GM23338 (cell line): ENCODE measurements around the gene SLC19A2.

Source experiments
- CTCF ChIP-seq, 2 experiments: fragments of 200-600 bp in 1 of 2; sonication (generic) in 1 of 2; conservative IDR thresholded peaks; 2 replicates each; pipeline versions ENCODE4 v1.5.1 to v1.6.1; 2016 to 2017; ENCODE audit warnings: antibody characterized with exemption in 2 of 2, low read depth in 2 of 2, mild to moderate bottlenecking in 2 of 2, moderate library complexity in 1 of 2
- EZH2 ChIP-seq: fragments of 200-600 bp; sonication (generic); IDR thresholded peaks from one replicate; pipeline ENCODE4 v1.8.0; 2017; ENCODE audit warnings: antibody characterized with exemption, mild to moderate bottlenecking, low read depth; ENCODE audit not compliant: unreplicated experiment
- EZH2phosphoT487 ChIP-seq: fragments of 200-600 bp; sonication (generic); IDR thresholded peaks from one replicate; pipeline ENCODE4 v1.8.1; 2018; ENCODE audit warnings: antibody characterized with exemption; ENCODE audit not compliant: unreplicated experiment
- JUNB ChIP-seq: IDR thresholded peaks from one replicate; pipeline ENCODE4 v1.6.1; 2016; ENCODE audit warnings: antibody characterized with exemption; ENCODE audit not compliant: unreplicated experiment
- NANOG ChIP-seq: IDR thresholded peaks from 2 replicates; pipeline ENCODE4 v1.6.1; 2016; ENCODE audit warnings: antibody characterized with exemption, borderline replicate concordance
- POLR2AphosphoS5 ChIP-seq: IDR thresholded peaks from 2 replicates; pipeline ENCODE4 v1.6.1; 2016; ENCODE audit warnings: antibody characterized with exemption, low read depth
- TF ChIP-seq, protein P1 (sequence below): IDR thresholded peaks from one replicate; pipeline ENCODE4 v1.6.1; 2018; ENCODE audit warnings: antibody characterized with exemption; ENCODE audit not compliant: unreplicated experiment

GRCh38 chr1:169534653-169535052, 48.9 kb upstream of the SLC19A2 start:
- TF ChIP-seq EZH2phosphoT487 (no peak), CTCF (conservative IDR thresholded peaks at IDR 0.05; ENCODE audit: low read depth in 2 of 2) (no peak), EZH2 (no peak), POLR2AphosphoS5 (no peak), JUNB (no peak), NANOG (no peak)
- TF ChIP-seq, protein P1, sequence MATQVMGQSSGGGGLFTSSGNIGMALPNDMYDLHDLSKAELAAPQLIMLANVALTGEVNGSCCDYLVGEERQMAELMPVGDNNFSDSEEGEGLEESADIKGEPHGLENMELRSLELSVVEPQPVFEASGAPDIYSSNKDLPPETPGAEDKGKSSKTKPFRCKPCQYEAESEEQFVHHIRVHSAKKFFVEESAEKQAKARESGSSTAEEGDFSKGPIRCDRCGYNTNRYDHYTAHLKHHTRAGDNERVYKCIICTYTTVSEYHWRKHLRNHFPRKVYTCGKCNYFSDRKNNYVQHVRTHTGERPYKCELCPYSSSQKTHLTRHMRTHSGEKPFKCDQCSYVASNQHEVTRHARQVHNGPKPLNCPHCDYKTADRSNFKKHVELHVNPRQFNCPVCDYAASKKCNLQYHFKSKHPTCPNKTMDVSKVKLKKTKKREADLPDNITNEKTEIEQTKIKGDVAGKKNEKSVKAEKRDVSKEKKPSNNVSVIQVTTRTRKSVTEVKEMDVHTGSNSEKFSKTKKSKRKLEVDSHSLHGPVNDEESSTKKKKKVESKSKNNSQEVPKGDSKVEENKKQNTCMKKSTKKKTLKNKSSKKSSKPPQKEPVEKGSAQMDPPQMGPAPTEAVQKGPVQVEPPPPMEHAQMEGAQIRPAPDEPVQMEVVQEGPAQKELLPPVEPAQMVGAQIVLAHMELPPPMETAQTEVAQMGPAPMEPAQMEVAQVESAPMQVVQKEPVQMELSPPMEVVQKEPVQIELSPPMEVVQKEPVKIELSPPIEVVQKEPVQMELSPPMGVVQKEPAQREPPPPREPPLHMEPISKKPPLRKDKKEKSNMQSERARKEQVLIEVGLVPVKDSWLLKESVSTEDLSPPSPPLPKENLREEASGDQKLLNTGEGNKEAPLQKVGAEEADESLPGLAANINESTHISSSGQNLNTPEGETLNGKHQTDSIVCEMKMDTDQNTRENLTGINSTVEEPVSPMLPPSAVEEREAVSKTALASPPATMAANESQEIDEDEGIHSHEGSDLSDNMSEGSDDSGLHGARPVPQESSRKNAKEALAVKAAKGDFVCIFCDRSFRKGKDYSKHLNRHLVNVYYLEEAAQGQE, result no peak
